GM18907 (cell line): Measurements from ENCODE around the gene CD4.

ENCODE experiments used
- ATAC-seq: cut with Tn5 transposase; IDR thresholded peaks from one replicate; pipeline ENCODE4 v1.9.1; 2021; ENCODE audit warnings: mild to moderate bottlenecking, moderate library complexity; ENCODE audit not compliant: unreplicated experiment

CD4 gene

GRCh38 chr12:6826734-6827436 lies 37.6 kb downstream of the CD4 start:
- ATAC-seq: no peak

- no peak for ATAC-seq
Observed at GRCh38 chr12:6827437-6827911, 38.1 kb downstream of the CD4 start.

- ATAC-seq: no peak
Observed at GRCh38 chr12:6827982-6828780, 38.9 kb downstream of the CD4 start, which contains the start of gene P3H3. Gene P3H3, plus strand, starts transcription at chr12:6828407. Its CDS starts 34 bp downstream, at chr12:6828441.

DNA sequence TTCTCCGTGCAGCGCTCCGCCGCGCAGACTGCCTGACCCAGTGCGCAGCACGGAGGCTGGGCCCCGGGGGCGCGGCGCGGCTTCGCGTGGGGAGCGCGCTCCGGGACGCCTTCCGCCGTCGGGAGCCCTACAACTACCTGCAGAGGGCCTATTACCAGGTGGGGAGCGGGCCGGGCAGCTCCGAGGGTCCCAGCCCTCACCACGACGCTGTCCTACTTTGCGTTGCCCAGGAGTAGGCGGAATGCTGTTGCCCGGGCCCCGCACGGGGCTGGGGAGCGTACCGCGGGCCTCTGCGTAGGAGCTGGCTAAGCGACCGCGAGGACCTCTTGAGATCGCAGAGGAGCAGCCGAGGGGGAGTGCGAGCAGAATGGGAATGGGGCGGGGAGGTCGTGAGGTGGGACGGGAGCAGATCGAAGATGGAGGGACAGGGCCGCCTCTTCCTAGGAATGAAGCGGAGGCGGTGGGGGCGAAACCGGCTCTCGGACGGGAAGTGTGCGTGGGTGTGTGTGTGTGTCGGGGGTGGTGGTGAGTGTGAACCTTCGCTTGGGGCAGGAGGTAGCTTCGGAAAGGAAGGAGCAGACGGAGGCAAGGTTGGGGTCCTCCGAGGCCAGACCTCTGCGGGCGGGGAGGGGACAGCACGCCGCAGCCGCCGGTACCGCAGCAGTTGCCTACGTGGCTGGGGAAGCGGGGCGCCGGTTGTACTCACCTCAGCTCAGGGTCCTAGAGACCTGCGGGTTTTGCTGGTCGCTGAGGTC lies 39.6 kb downstream of the CD4 start:
- no peak for ATAC-seq

- ATAC-seq: no peak
Observed at GRCh38 chr12:6829536-6830220, 40.4 kb downstream of the CD4 start.

DNA sequence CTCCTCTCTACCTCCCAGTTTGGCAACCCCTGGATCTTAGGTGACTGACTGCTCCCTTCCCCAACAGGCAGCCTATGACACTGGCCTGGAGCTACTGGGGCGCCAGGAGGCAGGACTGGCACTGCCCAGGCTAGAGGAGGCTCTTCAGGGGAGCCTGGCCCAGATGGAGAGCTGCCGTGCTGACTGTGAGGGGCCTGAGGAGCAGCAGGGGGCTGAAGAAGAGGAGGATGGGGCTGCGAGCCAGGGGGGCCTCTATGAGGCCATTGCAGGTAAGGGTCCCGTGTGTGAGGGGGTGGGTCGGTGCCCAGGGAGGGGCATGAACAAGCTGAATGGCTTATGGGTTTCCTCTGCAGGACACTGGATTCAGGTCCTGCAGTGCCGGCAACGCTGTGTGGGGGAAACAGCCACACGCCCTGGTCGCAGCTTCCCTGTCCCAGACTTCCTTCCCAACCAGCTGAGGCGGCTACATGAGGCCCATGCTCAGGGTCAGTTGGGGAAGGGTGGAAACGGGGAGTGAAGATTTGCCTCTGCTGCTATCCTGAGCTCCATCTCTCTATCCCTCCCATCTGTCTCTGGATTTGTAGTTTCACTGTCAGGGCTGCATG lies 41.1 kb downstream of the CD4 start:
- ATAC-seq: no peak

GRCh38 chr12:6830999-6831398 lies 41.7 kb downstream of the CD4 start:
- ATAC-seq: no peak

- no peak for ATAC-seq
Observed at GRCh38 chr12:6831450-6831995, 42.2 kb downstream of the CD4 start.

DNA sequence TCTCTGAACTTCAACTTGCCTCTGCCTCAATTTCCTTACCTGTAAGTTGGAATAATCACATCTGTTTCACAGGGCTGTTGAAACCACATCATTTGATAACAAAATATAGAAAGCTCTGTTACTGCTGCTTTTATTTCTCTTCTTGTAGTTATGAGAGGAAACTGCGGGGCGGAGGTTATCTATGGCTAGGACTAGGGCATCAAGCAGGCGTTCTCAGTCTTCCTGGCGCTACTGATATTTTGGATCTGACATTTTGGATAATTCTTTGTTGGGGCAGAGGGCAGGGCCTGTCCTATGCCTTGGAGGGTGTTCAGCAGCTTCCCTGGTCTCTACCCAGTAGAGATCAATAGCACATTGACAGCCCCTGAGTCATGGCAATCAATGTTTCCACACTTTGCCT lies 42.8 kb downstream of the CD4 start:
- no peak for ATAC-seq

- ATAC-seq: no peak
Observed at GRCh38 chr12:6833189-6833890, 44.0 kb downstream of the CD4 start.

DNA sequence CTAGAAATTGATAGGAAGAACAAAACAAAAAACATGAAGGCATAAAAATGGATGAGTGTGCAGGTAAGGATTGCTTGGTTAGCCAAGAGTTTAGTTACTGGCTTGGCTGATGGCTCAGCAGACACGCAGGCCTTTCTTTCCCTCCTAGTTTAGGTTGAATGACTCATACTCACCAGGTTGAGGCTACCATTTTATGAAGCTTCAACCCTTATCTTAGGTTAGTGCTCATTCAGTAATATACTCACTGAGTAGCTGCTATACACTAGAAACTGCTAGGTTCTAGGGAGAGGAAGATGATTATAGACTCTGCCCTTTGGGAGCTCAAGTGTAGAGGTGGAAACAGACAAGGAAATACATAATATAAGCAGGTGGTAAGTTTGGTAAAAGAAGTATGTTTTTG lies 44.9 kb downstream of the CD4 start:
- ATAC-seq: no peak

DNA sequence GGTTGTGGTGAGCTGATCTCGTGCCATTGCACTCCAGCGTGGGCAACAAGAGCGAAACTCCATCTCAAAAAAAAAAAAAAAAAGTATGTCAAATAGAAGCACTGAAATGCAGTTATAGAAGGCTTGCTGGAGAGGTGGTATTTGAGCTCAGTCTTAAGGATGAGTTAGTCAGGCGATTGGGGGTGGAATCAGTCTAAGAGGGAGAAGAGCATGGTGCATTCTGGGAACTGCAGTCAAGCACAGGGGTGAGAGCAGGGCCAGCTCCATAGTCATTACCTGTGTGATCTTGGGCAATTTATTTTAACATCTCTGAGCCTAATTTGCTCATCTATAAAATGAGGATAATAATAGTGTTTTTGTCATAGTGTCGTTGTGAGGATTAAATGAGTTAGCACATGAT lies 45.5 kb downstream of the CD4 start:
- no peak for ATAC-seq

DNA sequence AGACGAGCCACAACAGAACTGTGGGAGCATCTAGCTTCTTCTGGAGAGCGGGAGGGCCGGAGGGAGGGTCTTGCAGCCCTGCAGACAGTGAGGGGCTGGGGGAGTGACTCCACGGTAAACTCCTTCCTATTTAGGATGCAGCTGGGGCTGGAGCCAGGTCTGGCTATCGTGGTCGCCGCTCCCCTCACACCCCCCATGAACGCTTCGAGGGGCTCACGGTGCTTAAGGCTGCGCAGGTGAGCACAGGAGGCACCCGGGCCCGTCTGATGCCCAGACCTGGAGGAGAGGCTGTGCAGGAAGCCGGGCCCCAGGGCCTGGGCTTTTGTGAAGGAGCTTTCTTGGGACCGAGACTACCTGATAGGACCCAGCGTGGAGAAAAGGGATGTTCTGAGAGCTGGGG lies 47.5 kb downstream of the CD4 start:
- ATAC-seq: no peak

DNA sequence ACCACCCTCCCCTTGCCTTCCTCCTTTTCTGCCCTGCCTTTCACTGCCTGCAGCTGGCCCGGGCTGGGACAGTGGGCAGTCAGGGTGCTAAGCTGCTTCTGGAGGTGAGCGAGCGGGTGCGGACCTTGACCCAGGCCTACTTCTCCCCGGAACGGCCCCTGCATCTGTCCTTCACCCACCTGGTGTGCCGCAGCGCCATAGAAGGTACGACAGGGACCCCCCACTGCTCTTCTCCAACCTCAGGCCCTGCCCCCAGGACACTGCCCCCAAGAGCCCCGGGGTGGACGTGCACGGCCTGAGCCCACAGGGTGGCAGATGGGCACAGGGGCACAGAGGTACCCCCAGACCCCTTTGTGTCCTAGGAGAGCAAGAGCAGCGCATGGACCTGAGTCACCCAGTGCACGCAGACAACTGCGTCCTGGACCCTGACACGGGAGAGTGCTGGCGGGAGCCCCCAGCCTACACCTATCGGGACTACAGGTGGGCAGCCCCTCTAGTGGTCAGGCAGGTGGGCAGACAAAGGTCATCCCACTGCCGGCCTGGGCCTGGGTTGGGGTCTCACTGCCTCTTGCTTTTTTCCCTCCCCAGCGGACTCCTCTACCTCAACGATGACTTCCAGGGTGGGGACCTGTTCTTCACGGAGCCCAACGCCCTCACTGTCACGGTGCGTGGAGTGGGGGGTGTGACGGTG lies 48.2 kb downstream of the CD4 start:
- ATAC-seq: no peak

DNA sequence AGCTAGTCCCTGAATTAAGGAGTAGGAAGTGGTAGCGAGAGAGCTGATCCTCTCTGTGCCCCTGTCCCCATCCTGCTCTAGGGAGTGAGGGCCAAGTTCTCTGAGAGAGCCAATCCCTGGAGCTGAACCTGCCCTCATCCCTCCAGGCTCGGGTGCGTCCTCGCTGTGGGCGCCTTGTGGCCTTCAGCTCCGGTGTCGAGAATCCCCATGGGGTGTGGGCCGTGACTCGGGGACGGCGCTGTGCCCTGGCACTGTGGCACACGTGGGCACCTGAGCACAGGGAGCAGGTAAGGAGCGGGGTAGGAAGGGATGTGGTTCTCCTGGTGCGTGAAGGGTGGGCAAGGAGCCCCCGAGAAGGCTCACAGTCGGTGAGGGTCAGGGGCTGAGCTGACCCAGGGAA lies 49.5 kb downstream of the CD4 start:
- no peak for ATAC-seq

DNA sequence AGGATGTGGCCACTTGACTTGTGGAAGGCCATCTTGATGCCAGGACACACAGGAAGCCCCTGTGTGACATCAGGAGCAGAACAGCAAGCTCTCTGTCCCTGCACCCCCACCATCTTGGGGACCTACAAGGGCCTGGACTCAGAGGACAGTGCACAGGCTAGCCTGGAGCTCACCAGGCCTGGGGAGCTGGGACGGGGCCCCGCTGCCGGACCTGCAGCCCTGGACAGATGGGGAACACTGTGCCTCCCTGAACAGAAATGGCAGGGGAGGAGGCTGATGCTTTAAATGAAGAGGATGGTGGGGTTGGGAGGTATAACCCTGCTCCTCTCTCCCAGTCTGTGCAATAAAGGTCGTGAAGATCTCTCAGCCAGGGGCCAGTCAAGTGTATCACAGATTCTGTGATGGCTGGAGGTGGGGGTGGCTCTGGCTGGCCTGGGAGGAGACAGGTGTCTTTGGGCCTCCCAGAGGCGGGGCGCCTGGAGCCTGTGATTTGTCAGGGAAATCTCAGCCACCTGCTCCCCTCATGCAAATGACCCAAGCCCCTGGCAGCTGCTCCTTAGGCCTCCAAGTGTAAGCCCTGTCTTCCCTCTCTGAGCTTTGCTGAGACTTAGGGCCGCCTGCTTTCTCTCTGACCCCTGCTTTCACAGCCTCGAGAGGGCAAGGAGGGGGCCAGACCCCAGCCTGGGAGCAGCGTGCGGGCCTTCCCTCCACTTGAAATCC lies 50.3 kb downstream of the CD4 start:
- peak; percentile 63 for ATAC-seq

- no peak for ATAC-seq
Observed at GRCh38 chr12:6840330-6840729, 51.0 kb downstream of the CD4 start.

DNA sequence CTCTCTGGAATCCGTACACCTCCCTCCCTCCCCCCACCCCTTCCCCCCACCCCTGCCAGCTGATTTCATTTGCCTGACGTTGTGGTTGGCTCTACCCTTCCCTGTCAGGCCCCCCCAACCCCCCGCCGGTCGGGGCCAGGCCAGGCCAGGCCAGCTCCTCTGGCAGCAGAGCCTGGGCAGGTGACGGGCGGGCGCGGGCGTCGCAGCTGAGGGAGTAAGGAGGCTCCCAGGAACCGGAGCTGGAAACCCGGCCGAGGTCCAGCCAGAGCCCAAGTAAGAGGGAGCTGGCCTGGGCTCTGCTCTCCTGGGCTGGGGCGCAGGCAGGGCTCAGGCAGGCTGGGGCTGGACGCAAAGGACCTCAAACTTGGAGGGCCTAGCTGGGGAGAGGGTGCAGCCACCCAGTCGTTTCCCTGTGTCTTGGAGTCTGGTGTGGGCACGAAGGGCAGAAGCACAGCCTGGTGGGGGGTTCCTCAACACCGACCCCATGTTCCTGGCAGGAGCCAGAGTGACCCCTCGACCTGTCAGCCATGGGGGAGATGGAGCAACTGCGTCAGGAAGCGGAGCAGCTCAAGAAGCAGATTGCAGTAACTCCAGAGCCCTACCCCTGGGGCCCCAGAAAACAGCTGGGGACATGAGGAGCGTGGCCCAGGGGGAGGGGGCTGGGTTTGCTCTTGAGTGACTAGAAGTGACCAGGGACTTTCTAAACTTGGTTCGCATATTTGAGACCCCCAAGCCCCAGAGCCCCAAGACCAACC lies 51.6 kb downstream of the CD4 start, which contains the start of gene GNB3:
TSS of gene GNB3 (plus strand) at position 165 of the 755 bp plus-strand sequence. CDS start at position 528, 363 bp downstream.
- ATAC-seq: no peak
